D721Med (cell line): Measurements from ENCODE around the gene RAPGEF6.
A peak's percentile ranks its signal among the peaks of the same experiment; 100 is the strongest.

ENCODE experiments used
- DNase-seq: peaks from one replicate; pipeline ENCODE4 v3.0.0; 2011; ENCODE audit warnings: low spot score; ENCODE audit not compliant: insufficient read length
- FAIRE-seq: peaks from 2 replicates; lab custom pipeline; 2011; peaks lifted over from hg19 to GRCh38; lab: Jason Lieb, UNC
- TF ChIP-seq, protein P1 (sequence below): IDR thresholded peaks from 2 replicates; pipeline ENCODE4 v1.5.1; 2012; ENCODE audit warnings: mild to moderate bottlenecking, control low read depth; ENCODE audit not compliant: insufficient read depth; ENCODE audit errors: missing control alignments

RAPGEF6 gene

GRCh38 chr5:131589510-131590348, 45.3 kb downstream of the RAPGEF6 start:
- FAIRE-seq (no peak), DNase-seq (no peak)
- TF ChIP-seq, protein P1, sequence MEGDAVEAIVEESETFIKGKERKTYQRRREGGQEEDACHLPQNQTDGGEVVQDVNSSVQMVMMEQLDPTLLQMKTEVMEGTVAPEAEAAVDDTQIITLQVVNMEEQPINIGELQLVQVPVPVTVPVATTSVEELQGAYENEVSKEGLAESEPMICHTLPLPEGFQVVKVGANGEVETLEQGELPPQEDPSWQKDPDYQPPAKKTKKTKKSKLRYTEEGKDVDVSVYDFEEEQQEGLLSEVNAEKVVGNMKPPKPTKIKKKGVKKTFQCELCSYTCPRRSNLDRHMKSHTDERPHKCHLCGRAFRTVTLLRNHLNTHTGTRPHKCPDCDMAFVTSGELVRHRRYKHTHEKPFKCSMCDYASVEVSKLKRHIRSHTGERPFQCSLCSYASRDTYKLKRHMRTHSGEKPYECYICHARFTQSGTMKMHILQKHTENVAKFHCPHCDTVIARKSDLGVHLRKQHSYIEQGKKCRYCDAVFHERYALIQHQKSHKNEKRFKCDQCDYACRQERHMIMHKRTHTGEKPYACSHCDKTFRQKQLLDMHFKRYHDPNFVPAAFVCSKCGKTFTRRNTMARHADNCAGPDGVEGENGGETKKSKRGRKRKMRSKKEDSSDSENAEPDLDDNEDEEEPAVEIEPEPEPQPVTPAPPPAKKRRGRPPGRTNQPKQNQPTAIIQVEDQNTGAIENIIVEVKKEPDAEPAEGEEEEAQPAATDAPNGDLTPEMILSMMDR = peak; percentile 87

- no peak for FAIRE-seq
- DNase-seq = no peak
- TF ChIP-seq, protein P1 = no peak
Observed at GRCh38 chr5:131587541-131587940, 47.5 kb downstream of the RAPGEF6 start.

- FAIRE-seq = no peak
- TF ChIP-seq, protein P1 = no peak
- DNase-seq = no peak
Observed at GRCh38 chr5:131581702-131582101, 53.3 kb downstream of the RAPGEF6 start.

DNA sequence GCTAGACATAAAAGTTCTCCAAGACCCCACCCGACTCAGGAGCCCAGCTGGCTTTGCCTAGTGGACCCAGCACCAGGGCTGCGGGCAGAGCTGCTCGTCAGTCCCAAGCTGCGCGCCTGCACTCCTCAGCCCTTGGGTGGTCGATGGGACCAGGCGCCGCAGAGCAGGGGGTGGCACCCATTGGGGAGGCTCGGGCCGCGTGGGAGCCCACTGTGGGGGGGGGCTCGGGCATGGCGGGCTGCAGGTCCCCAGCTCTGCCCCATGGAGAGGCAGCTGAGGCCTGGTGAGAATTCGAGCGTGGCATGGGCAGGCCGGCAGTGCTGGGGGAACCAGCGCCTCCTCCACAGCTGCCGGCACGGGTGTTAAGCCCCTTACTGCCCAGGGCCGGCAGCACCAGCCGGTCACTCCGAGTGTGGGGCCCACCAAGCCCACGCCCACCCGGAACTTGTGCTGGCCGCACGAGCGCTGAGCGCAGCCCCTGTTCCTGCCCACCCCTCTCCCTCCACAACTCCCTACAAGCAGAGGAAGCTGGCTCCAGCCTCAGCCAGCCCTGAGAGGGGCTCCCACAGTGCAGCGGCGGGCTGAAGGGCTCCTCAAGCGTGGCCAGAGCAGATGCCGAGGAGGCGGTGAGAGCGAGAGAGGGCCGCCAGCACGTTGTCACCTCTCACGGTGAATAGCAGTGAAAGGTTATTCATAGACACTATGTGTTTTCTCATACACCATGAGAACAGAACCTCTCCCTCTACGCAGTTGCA, 54.9 kb downstream of the RAPGEF6 start:
- FAIRE-seq (no peak), DNase-seq (no peak)
- TF ChIP-seq, protein P1 = no peak

DNA sequence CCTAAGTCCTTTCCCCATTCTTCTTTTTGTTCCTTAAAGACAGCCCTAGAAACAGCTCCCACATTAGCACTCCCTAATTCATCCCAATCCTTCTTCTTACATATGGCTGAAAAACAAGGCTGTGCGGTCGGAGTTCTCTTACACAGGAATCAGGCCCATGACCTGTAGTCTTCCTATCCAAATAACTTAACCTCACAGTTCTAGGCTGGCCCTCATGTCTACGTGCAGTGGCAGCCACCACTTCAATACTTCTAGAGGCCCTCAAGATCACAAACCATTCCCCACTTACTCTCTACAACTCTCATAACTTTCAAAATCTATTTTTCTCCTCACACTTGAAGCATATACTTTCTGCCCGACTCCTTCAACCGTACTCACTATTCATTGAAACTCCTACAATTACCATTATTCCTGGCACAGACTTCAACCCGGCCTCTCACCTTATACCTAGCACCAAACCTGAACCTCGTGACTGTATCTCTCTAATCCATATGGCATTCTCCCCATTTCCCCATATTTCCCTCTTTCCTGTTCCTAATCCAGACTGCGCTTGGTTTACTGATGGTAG, 59.3 kb downstream of the RAPGEF6 start:
- TF ChIP-seq, protein P1 = no peak
- no peak for FAIRE-seq

GRCh38 chr5:131571669-131572168, 63.3 kb downstream of the RAPGEF6 start:
- FAIRE-seq = no peak
- DNase-seq = no peak
- TF ChIP-seq, protein P1 = no peak

More for the DNA sequence above, 59.3 kb downstream of the RAPGEF6 start:
- no peak for DNase-seq
